Lung (tissue), 12 donors: ENCODE data around the gene CYP3A5. TPM values are rescaled to one million over a fixed set of nuclear protein-coding genes. Genes with fewer than 3 reads are reported as not detected.

Experiments
- ATAC-seq: fragments of 200-7000 bp; cut with Tn5 transposase; one replicate; pipeline ENCODE4 v1.9.1; 2020; ENCODE audit warnings: moderate number of reproducible peaks; ENCODE audit not compliant: insufficient read depth, low FRiP score
- DNase-seq, 3 donors: peaks; one replicate each; pipeline ENCODE4 v3.0.0-alpha.2; 2013 to 2017
- H3K27ac ChIP-seq, 2 donors: one replicate each; pipeline ENCODE4 v1.5.1; 2013; ENCODE audit warnings: mild to moderate bottlenecking in 2 of 2, moderate library complexity in 2 of 2, control low read depth in 1 of 2, inconsistent platforms in 1 of 2, low read depth in 1 of 2, low read length in 1 of 2
- H3K27me3 ChIP-seq, 3 donors: one replicate each; pipeline ENCODE4 v1.5.1; 2013; ENCODE audit warnings: low read length in 2 of 3; ENCODE audit not compliant: control insufficient read depth in 3 of 3, insufficient read depth in 3 of 3
- H3K36me3 ChIP-seq, 4 donors: one replicate each; pipeline ENCODE4 v1.5.1; 2013; ENCODE audit warnings: low read length in 4 of 4, mild to moderate bottlenecking in 1 of 4, moderate library complexity in 1 of 4; ENCODE audit not compliant: control insufficient read depth in 4 of 4, insufficient read depth in 4 of 4
- H3K4me1 ChIP-seq, 5 donors: one replicate each; pipeline ENCODE4 v1.5.1; 2013; ENCODE audit warnings: low read length in 5 of 5, mild to moderate bottlenecking in 2 of 5, moderate library complexity in 1 of 5; ENCODE audit not compliant: control insufficient read depth in 5 of 5, insufficient read depth in 5 of 5
- H3K4me3 ChIP-seq: one replicate; pipeline ENCODE4 v1.5.1; 2013; ENCODE audit warnings: mild to moderate bottlenecking, control low read depth, moderate library complexity
- H3K9ac ChIP-seq, 2 donors: one replicate each; pipeline ENCODE4 v1.5.1; 2013; ENCODE audit warnings: low read length in 2 of 2, control low read depth in 1 of 2; ENCODE audit not compliant: insufficient read depth in 1 of 2
- H3K9me3 ChIP-seq, 4 donors: one replicate each; pipeline ENCODE4 v1.5.1; 2013; ENCODE audit warnings: low read length in 3 of 4, mild to moderate bottlenecking in 1 of 4, moderate library complexity in 1 of 4; ENCODE audit not compliant: control insufficient read depth in 4 of 4, insufficient read depth in 3 of 4
- CTCF ChIP-seq: IDR thresholded peaks from 2 replicates; pipeline ENCODE4 v1.5.1; 2012; ENCODE audit warnings: mild to moderate bottlenecking; ENCODE audit errors: control extremely low read depth, extremely low read depth
- WGBS, 2 donors: extraction: QIAGEN DNeasy Blood & Tissue Kit; methylation state at CpG; one replicate each; pipeline ENCODE4 v1.1.7; 2013; 5-methylcytosine and 5-hydroxymethylcytosine counted together
- polyA plus RNA-seq, 2 donors: library from polyadenylated mRNA; stranded (reverse); fragments of 200-250 nt; gene quantifications; one replicate each; pipeline ENCODE4 v1.2.1, GENCODE V29; 2013
- total RNA-seq, 2 donors: library from RNA; depleted of rRNA in 1 of 2; stranded (reverse); fragments of >200 nt in 1 of 2; gene quantifications; one replicate each; pipeline ENCODE4 v1.2.1, GENCODE V29; 2014 to 2021
- donor health status: control.
- donor health status: control.
- donor health status: Bipolar disorder and iron deficiency.
- donor health status: healthy.
- donor health status: DM: yes; HTN: yes; CAD: no.

CYP3A5 gene
- total and polyA plus RNA-seq, 4 donors = 2.2 to 26.3 (median 10.9) TPM

GRCh38 chr7:99617192-99617781, 62.5 kb downstream of the CYP3A5 start:
- Histone ChIP-seq H3K4me1 (peaks cover 0 to 8% (median 6%) of the 10 kb centered on the region in 5 donors), H3K9ac (peak overlapping the region; percentile 20 to 58), H3K36me3 (peaks cover 17 to 32% (median 23%) of the 10 kb centered on the region in 4 donors), H3K27me3 (no peaks in the 10 kb centered on the region), H3K27ac (peak overlapping the region; percentile 62 to 95), H3K9me3 (no peaks in the 10 kb centered on the region), H3K4me3 (peak overlapping the region; percentile 98)
- no peak for ATAC-seq
- 17 to 19% methylated on average over 22 of the region's 22 CpGs for WGBS, 2 donors
- TF ChIP-seq CTCF = no peak
- no peak for DNase-seq

- no peaks in the 10 kb centered on the region for H3K9me3 ChIP-seq
- peak within 1 kb of the TSS; percentile 20 to 84 for H3K9ac ChIP-seq
- peaks cover 0 to 8% (median 6%) of the 10 kb centered on the region in 5 donors for H3K4me1 ChIP-seq
- DNase-seq = peak; percentile 93 to 96 (median 93)
- WGBS, 2 donors = 0 to 1% methylated on average over 60 of the region's 60 CpGs
- peak within 1 kb of the TSS; percentile 98 for H3K4me3 ChIP-seq
- no peaks in the 10 kb centered on the region for H3K27me3 ChIP-seq
- peak within 1 kb of the TSS; percentile 67 to 95 for H3K27ac ChIP-seq
- peak; percentile 98 for ATAC-seq
- no peak for TF ChIP-seq CTCF
- H3K36me3 ChIP-seq = peaks cover 14 to 29% (median 20%) of the 10 kb centered on the region in 4 donors
These were observed 63.2 kb downstream of the CYP3A5 start, which contains the start of gene ZSCAN25 for GRCh38 chr7:99616359-99617191. TSS of gene ZSCAN25 (plus strand) at chr7:99616946. CDS start at chr7:99619607, 2,661 bp downstream.

GRCh38 chr7:99615989-99616358, 63.8 kb downstream of the CYP3A5 start:
- 75 to 88% methylated on average over 5 of the region's 5 CpGs for WGBS, 2 donors
- DNase-seq (no peak), ATAC-seq (no peak)
- Histone ChIP-seq H3K36me3 (peaks cover 9 to 23% (median 14%) of the 10 kb centered on the region in 4 donors), H3K27me3 (no peaks in the 10 kb centered on the region), H3K9ac (no peak overlapping the region), H3K4me3 (peak overlapping the region; percentile 98), H3K27ac (peak overlapping the region in 1 of 2 donors; percentile 67), H3K9me3 (no peaks in the 10 kb centered on the region), H3K4me1 (peaks cover 0 to 8% (median 6%) of the 10 kb centered on the region in 5 donors)
- no peak for TF ChIP-seq CTCF
